H1 (cell line): Measurements from ENCODE around the gene HOXA10. TPM values are rescaled to one million over a fixed set of nuclear protein-coding genes. Genes with fewer than 3 reads are reported as not detected.

Source experiments
- CTCF ChIA-PET: fragments of 300-600 bp; sonication (Branson Sonifier 250); formaldehyde crosslinking; loops from one replicate; lab custom pipeline; 2021; ENCODE audit not compliant: partially characterized antibody; lab: Charles Lee
- POLR2A ChIA-PET: fragments of 300-600 bp; sonication (Branson Sonifier 250); formaldehyde crosslinking; loops from one replicate; lab custom pipeline; 2021; ENCODE audit warnings: inconsistent platforms; ENCODE audit not compliant: partially characterized antibody; lab: Charles Lee
- DNase-seq, 2 experiments: peaks; one replicate each; pipeline versions ENCODE4 v3.0.0 to v3.0.0-alpha.2; 2010 to 2022; ENCODE audit warnings: low spot score in 2 of 2, low read depth in 1 of 2, mixed read lengths in 1 of 2
- FAIRE-seq: peaks from 2 replicates; lab custom pipeline; 2011; peaks lifted over from hg19 to GRCh38; lab: Jason Lieb, UNC
- H2AFZ ChIP-seq: 2 replicates; pipeline ENCODE4 v1.8.1; 2012; ENCODE audit warnings: low read length, inconsistent platforms
- H2AK5ac ChIP-seq: 2 replicates; pipeline ENCODE4 v1.6.1; 2013; ENCODE audit warnings: low read depth, low read length
- H2BK120ac ChIP-seq: replicated peaks from 2 replicates; pipeline ENCODE3; 2013; ENCODE audit warnings: low read depth, low read length, inconsistent platforms
- H2BK12ac ChIP-seq: 2 replicates; pipeline ENCODE4 v1.6.1; 2013; ENCODE audit warnings: low read depth, low read length
- H2BK15ac ChIP-seq: 2 replicates; pipeline ENCODE4 v1.6.1; 2013; ENCODE audit warnings: low read length
- H2BK20ac ChIP-seq: 2 replicates; pipeline ENCODE4 v1.6.1; 2013; ENCODE audit warnings: low read length
- H2BK5ac ChIP-seq: 2 replicates; pipeline ENCODE4 v1.6.1; 2013; ENCODE audit warnings: low read depth, low read length
- H3K14ac ChIP-seq: 2 replicates; pipeline ENCODE4 v1.6.1; 2013; ENCODE audit warnings: inconsistent platforms; ENCODE audit not compliant: insufficient read length
- H3K18ac ChIP-seq: 2 replicates; pipeline ENCODE4 v1.6.1; 2013; ENCODE audit warnings: low read length; ENCODE audit errors: extremely low read depth
- H3K23ac ChIP-seq: 2 replicates; pipeline ENCODE4 v1.6.1; 2013; ENCODE audit warnings: inconsistent platforms; ENCODE audit not compliant: insufficient read length
- H3K23me2 ChIP-seq: 2 replicates; pipeline ENCODE4 v1.6.1; 2013; ENCODE audit warnings: low read depth, low read length
- H3K27ac ChIP-seq: 2 replicates; pipeline ENCODE4 v1.6.1; 2011; ENCODE audit warnings: low read depth, low read length, inconsistent platforms
- H3K27me3 ChIP-seq, 4 experiments: replicated peaks in 1 of 4; 1 replicate in 1 of 4; 2 replicates in 3 of 4; pipeline versions ENCODE4 v1.6.1 to v1.8.1; 2011 to 2013; ENCODE audit warnings: low read length in 3 of 4, mild to moderate bottlenecking in 3 of 4, inconsistent platforms in 2 of 4, mixed read lengths in 2 of 4, moderate library complexity in 1 of 4; ENCODE audit not compliant: control insufficient read depth in 3 of 4, insufficient read depth in 3 of 4; ENCODE audit errors: extremely low read depth in 1 of 4
- H3K36me3 ChIP-seq, 4 experiments: 2 replicates each; pipeline versions ENCODE4 v1.6.1 to v1.8.1; 2011 to 2013; ENCODE audit warnings: mild to moderate bottlenecking in 4 of 4, low read length in 3 of 4, moderate library complexity in 2 of 4, control low read depth in 1 of 4, inconsistent platforms in 1 of 4; ENCODE audit not compliant: insufficient read depth in 4 of 4, control insufficient read depth in 2 of 4
- H3K4ac ChIP-seq: replicated peaks from 2 replicates; pipeline ENCODE3; 2013; ENCODE audit warnings: low read length, low read depth, mixed read lengths, inconsistent platforms; ENCODE audit not compliant: insufficient read length
- H3K4me1 ChIP-seq, 4 experiments: replicated peaks in 1 of 4; 1 replicate in 1 of 4; 2 replicates in 3 of 4; pipeline versions ENCODE4 v1.6.1 to v1.8.1; 2011 to 2013; ENCODE audit warnings: low read length in 3 of 4, inconsistent platforms in 2 of 4, mixed read lengths in 1 of 4; ENCODE audit not compliant: insufficient read depth in 4 of 4, control insufficient read depth in 3 of 4
- H3K4me2 ChIP-seq, 2 experiments: 2 replicates each; pipeline versions ENCODE4 v1.6.1 to v1.8.1; 2011 to 2013; ENCODE audit warnings: low read depth in 2 of 2, low read length in 2 of 2, control low read depth in 1 of 2, inconsistent platforms in 1 of 2, mild to moderate bottlenecking in 1 of 2; ENCODE audit not compliant: insufficient read depth in 1 of 2
- H3K4me3 ChIP-seq, 4 experiments: fragments of 200-600, 300-600 bp in 1 of 4; sonication (generic), shearing (Covaris generic), sonication (Bioruptor Twin) in 1 of 4; 2 replicates each; pipeline versions ENCODE4 v1.5.1 to v1.8.1; 2011 to 2016; ENCODE audit warnings: low read length in 4 of 4, low read depth in 3 of 4, control low read depth in 2 of 4, inconsistent platforms in 2 of 4, mild to moderate bottlenecking in 2 of 4, mixed read lengths in 1 of 4, moderate library complexity in 1 of 4; ENCODE audit not compliant: insufficient read depth in 2 of 4; ENCODE audit errors: extremely low read depth in 1 of 4
- H3K56ac ChIP-seq: replicated peaks from 2 replicates; pipeline ENCODE3; 2013; ENCODE audit warnings: low read depth, mild to moderate bottlenecking, mixed read lengths, low read length, inconsistent platforms; ENCODE audit not compliant: insufficient read length
- H3K79me1 ChIP-seq: 2 replicates; pipeline ENCODE4 v1.6.1; 2013; ENCODE audit warnings: low read depth, low read length, control low read depth
- H3K79me2 ChIP-seq, 2 experiments: 2 replicates each; pipeline versions ENCODE4 v1.6.1 to v1.8.1; 2012 to 2013; ENCODE audit warnings: low read length in 2 of 2, mild to moderate bottlenecking in 2 of 2, inconsistent platforms in 1 of 2; ENCODE audit not compliant: insufficient read depth in 2 of 2, control insufficient read depth in 1 of 2
- H3K9ac ChIP-seq, 4 experiments: replicated peaks in 1 of 4; 1 replicate in 1 of 4; 2 replicates in 3 of 4; pipeline versions ENCODE4 v1.6.1 to v1.8.1; 2011 to 2013; ENCODE audit warnings: low read depth in 3 of 4, low read length in 3 of 4, control low read depth in 2 of 4, mild to moderate bottlenecking in 2 of 4, moderate library complexity in 2 of 4, inconsistent platforms in 1 of 4; ENCODE audit errors: extremely low read depth in 1 of 4
- H3K9me3 ChIP-seq, 2 experiments: 2 replicates each; pipeline versions ENCODE4 v1.6.1 to v1.8.1; 2012 to 2013; ENCODE audit warnings: mild to moderate bottlenecking in 2 of 2, moderate library complexity in 2 of 2, control low read depth in 1 of 2, inconsistent platforms in 1 of 2, low read depth in 1 of 2, low read length in 1 of 2, mixed read lengths in 1 of 2; ENCODE audit not compliant: insufficient read depth in 2 of 2
- H4K20me1 ChIP-seq, 2 experiments: replicated peaks in 1 of 2; 2 replicates each; pipeline versions ENCODE3 to v1.8.1; 2011 to 2013; ENCODE audit warnings: inconsistent platforms in 2 of 2, low read length in 2 of 2, mild to moderate bottlenecking in 1 of 2; ENCODE audit not compliant: insufficient read depth in 2 of 2, control insufficient read depth in 1 of 2
- H4K5ac ChIP-seq: 2 replicates; pipeline ENCODE4 v1.6.1; 2013; ENCODE audit warnings: low read length, low read depth, mixed read lengths, inconsistent platforms; ENCODE audit not compliant: insufficient read length
- H4K8ac ChIP-seq: 2 replicates; pipeline ENCODE4 v1.8.0; 2013; ENCODE audit warnings: mild to moderate bottlenecking, moderate library complexity, low read length, inconsistent platforms; ENCODE audit not compliant: insufficient read depth; ENCODE audit errors: extremely low read depth
- H4K91ac ChIP-seq: replicated peaks from 2 replicates; pipeline ENCODE3; 2013; ENCODE audit warnings: low read length, mixed read lengths, inconsistent platforms; ENCODE audit not compliant: insufficient read length
- BCL11A ChIP-seq, 2 experiments: IDR thresholded peaks; one replicate each; pipeline ENCODE4 v1.6.1; 2011; ENCODE audit warnings: low read depth in 2 of 2, low read length in 2 of 2, mild to moderate bottlenecking in 2 of 2
- BRCA1 ChIP-seq: IDR thresholded peaks from 2 replicates; pipeline ENCODE4 v1.6.1; 2012; ENCODE audit warnings: low read depth, low read length, improper control_type of control experiment
- CHD1 ChIP-seq: IDR thresholded peaks from 2 replicates; pipeline ENCODE4 v1.6.1; 2012; ENCODE audit warnings: low read depth, low read length, improper control_type of control experiment
- CHD2 ChIP-seq: IDR thresholded peaks from 2 replicates; pipeline ENCODE4 v1.6.1; 2012; ENCODE audit warnings: low read length, improper control_type of control experiment
- FOSL1 ChIP-seq: IDR thresholded peaks from 2 replicates; pipeline ENCODE4 v1.6.1; 2011; ENCODE audit warnings: mild to moderate bottlenecking, low read depth, low read length, moderate library complexity; ENCODE audit not compliant: insufficient read depth
- POLR2AphosphoS5 ChIP-seq: IDR thresholded peaks from 2 replicates; pipeline ENCODE4 v1.6.1; 2011; ENCODE audit warnings: low read depth, low read length
- RBBP5 ChIP-seq: IDR thresholded peaks from 2 replicates; pipeline ENCODE4 v1.7.1; 2012; ENCODE audit warnings: low read depth, mild to moderate bottlenecking, inconsistent platforms, low read length, moderate library complexity, borderline replicate concordance
- RFX5 ChIP-seq: IDR thresholded peaks from 2 replicates; pipeline ENCODE4 v1.6.1; 2011; ENCODE audit warnings: low read depth, low read length, improper control_type of control experiment, borderline replicate concordance
- SP4 ChIP-seq: IDR thresholded peaks from 2 replicates; pipeline ENCODE4 v1.6.1; 2012; ENCODE audit warnings: low read length, inconsistent platforms
- SRF ChIP-seq: IDR thresholded peaks from 2 replicates; pipeline ENCODE4 v1.6.1; 2011; ENCODE audit warnings: mild to moderate bottlenecking, low read depth, low read length, moderate library complexity
- TAF1 ChIP-seq: IDR thresholded peaks from 2 replicates; pipeline ENCODE4 v1.6.1; 2011; ENCODE audit warnings: mild to moderate bottlenecking, low read depth, low read length
- USF2 ChIP-seq: IDR thresholded peaks from 2 replicates; pipeline ENCODE4 v1.6.1; 2011; ENCODE audit warnings: low read length, improper control_type of control experiment
- WGBS, 2 experiments: shearing (Covaris generic) in 1 of 2; methylation state at CpG; one replicate each; pipeline versions ENCODE4 v1.1.6 to v1.1.7; 2013 to 2015; ENCODE audit warnings: low lambda C conversion rate in 2 of 2, mixed read lengths in 2 of 2, inconsistent platforms in 1 of 2, low coverage in 1 of 2, missing lambda C conversion rate in 1 of 2; ENCODE audit not compliant: insufficient replicate concordance in 2 of 2, insufficient coverage in 1 of 2, insufficient read length in 1 of 2; ENCODE audit errors: extremely low coverage in 1 of 2, missing lambda C conversion rate in 1 of 2; 5-methylcytosine and 5-hydroxymethylcytosine counted together
- polyA plus RNA-seq, 7 experiments: library from polyadenylated mRNA; depleted of rRNA in 3 of 7; stranded (reverse) in 5 of 7; unstranded in 2 of 7; fragments of >200 nt in 5 of 7; fragments of 200-250 nt in 2 of 7; gene quantifications; 1 replicate in 5 of 7; 2 replicates in 1 of 7; 4 replicates in 1 of 7; pipeline versions ENCODE4 v1.2.1 to v1.2.3, GENCODE V29; 2011 to 2013; ENCODE audit warnings: missing spikeins in 2 of 7, mixed read lengths in 2 of 7
- total RNA-seq: library from RNA; stranded (reverse); fragmentation: NEBNext Ultra II Directional; extraction: Animal tissue kit (Norgen Biotek cat#: 25700); gene quantifications from 2 replicates; pipeline ENCODE4 v1.2.1, GENCODE V29; 2021

HOXA10 gene
- total and polyA plus RNA-seq, 2 of the 8 experiments (the other 6 are each of a cell fraction or from before 2014, with no cell fraction given), result not detected

DNA sequence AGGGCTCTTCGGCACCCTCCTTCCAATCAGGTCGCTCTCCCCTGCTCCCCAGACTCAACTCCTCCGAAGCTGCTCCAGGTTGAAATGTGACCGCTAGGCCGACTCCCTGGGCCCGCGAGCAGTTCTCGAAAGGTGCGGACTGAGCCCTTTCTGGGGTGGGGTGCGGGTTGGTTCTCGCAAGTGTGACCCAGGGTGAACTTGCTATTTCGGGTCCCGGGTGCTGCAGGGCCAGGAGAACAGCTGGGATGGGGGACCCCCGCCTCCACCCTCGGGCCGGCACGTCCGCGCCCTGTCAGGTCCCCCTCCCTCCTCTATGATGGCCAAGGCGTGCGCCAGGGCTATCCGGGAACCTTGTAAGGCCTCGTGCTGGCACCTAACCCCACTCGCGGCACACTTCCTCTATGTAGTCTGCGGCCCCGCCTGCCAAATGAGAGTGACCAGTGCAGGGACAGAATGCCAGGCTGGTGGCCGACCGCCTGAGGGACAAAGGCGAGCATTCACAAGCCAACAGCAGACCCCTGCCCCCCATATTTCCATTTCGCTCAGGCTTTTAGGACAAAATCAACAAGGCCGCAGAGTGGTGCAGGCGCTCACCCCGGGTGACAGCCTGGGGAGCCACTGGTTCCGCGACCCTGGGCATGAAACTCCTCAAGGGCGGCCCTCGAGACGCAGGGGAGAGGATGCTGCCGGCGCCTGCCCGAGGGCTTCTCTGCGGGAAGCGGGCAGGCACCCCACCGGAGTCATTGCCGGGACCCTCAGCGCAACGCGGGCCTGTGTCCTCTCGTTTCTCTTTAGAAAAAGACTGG is 39.5 kb upstream of the HOXA10 start:
- Histone ChIP-seq H3K36me3 (peaks cover 0 to 4% (median 0%) of the 10 kb centered on the region in 4 experiments; a peak in 1 of 8 replicates), H3K4me3 (peak overlapping the region in 2 of 4 experiments; percentile 19 to 38; a peak in 4 of 8 replicates), H2BK120ac (no peak overlapping the region), H2BK12ac (no peak overlapping the region), H3K27ac (no peak overlapping the region), H4K8ac (no peak overlapping the region; the same call in 1 of the 2 replicates), H3K18ac (no peak overlapping the region; the same call in 1 of the 2 replicates), H3K79me2 (no peaks in the 10 kb centered on the region), H2BK15ac (no peak overlapping the region), H4K91ac (no peak overlapping the region), H4K5ac (no peak overlapping the region), H4K20me1 (peaks cover 9 to 23% of the 10 kb centered on the region in 2 experiments), H2BK20ac (no peak overlapping the region), H2AFZ (no peak overlapping the region), H3K23me2 (no peaks in the 10 kb centered on the region; the same call in 1 of the 2 replicates), H3K23ac (no peak overlapping the region), H3K4me2 (peak overlapping the region; percentile 47 to 52), H3K9ac (no peak overlapping the region), H3K56ac (no peak overlapping the region), H3K14ac (no peak overlapping the region), H2AK5ac (no peak overlapping the region), H3K4ac (no peak overlapping the region), H2BK5ac (no peak overlapping the region), H3K27me3 (peaks cover 88 to 96% (median 94%) of the 10 kb centered on the region in 4 experiments), H3K4me1 (peaks cover 8 to 17% (median 12%) of the 10 kb centered on the region in 4 experiments), H3K79me1 (no peaks in the 10 kb centered on the region), H3K9me3 (no peaks in the 10 kb centered on the region)
- 7% methylated on average over 50 of the region's 50 CpGs; no CpG with 5 or more reads in 1 of the 2 experiments for WGBS, 2 experiments
- DNase-seq (peak in 1 of 2 experiments; percentile 64), FAIRE-seq (no peak)
- POLR2A ChIA-PET, result no interaction called here
- CTCF ChIA-PET, result interaction anchor here (1.2 to 1.3 kb wide), 2 partner anchors 11 to 34 kb away, joined by 3 to 5 read pairs; no protein-coding TSS in a partner anchor
- TF ChIP-seq USF2 (no peak), TAF1 (no peak), BRCA1 (no peak), BCL11A (IDR thresholded peaks at IDR 0.05; ENCODE audit: low read depth in 2 of 2, low read length in 2 of 2) (no peak), CHD2 (no peak), FOSL1 (no peak), RBBP5 (no peak), RFX5 (no peak), POLR2AphosphoS5 (no peak), SP4 (no peak), CHD1 (no peak), SRF (no peak)
